B cell (primary cell): Measurements from ENCODE around the gene CLN6.

ENCODE experiments used
- EZH2 ChIP-seq: IDR thresholded peaks from 2 replicates; pipeline ENCODE4 v1.6.1; 2012; ENCODE audit warnings: borderline replicate concordance, low read depth, mild to moderate bottlenecking, moderate library complexity, low read length; ENCODE audit not compliant: insufficient read depth, poor library complexity, severe bottlenecking
- TF ChIP-seq, protein P1 (sequence below): fragments of 200-600 bp; IDR thresholded peaks from one replicate; pipeline ENCODE4 v1.8.0; 2022; ENCODE audit warnings: antibody characterized with exemption, mild to moderate bottlenecking

DNA sequence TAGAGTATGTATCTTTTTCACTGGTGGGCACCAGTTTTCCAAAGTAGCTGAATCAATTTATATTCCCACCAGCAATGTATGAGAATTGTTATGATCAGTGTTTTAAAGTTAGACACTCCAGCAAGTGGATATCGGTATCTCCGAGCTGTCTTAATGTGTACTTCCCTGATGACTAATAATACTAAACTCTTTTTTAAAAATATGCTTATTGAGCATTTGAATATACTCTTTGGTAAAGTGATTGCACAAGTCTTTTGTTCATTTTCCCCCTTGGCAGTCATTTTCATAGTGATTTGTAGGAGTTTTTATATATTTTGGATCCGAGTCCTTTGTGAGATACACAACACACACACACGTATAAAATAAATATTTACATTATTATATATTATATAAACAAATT, 35.6 kb upstream of the CLN6 start:
- TF ChIP-seq, protein P1, sequence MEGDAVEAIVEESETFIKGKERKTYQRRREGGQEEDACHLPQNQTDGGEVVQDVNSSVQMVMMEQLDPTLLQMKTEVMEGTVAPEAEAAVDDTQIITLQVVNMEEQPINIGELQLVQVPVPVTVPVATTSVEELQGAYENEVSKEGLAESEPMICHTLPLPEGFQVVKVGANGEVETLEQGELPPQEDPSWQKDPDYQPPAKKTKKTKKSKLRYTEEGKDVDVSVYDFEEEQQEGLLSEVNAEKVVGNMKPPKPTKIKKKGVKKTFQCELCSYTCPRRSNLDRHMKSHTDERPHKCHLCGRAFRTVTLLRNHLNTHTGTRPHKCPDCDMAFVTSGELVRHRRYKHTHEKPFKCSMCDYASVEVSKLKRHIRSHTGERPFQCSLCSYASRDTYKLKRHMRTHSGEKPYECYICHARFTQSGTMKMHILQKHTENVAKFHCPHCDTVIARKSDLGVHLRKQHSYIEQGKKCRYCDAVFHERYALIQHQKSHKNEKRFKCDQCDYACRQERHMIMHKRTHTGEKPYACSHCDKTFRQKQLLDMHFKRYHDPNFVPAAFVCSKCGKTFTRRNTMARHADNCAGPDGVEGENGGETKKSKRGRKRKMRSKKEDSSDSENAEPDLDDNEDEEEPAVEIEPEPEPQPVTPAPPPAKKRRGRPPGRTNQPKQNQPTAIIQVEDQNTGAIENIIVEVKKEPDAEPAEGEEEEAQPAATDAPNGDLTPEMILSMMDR: no peak
- TF ChIP-seq EZH2: no peak
